Measurements from ENCODE around the gene CLASP1.
A peak's percentile ranks its signal among the peaks of the same experiment; 100 is the strongest.

The CLASP1 gene

GRCh38 chr2:121388371-121388770 lies 260.9 kb downstream of the CLASP1 start:
- no peak for DNase-seq (ENCODE audit: low read depth)
- no peak for TF ChIP-seq CTCF (conservative IDR thresholded peaks at IDR 0.05; ENCODE audit: low read depth, low read length)
- no peak overlapping the region for H3K4me3 ChIP-seq (ENCODE audit: low read depth, low read length)

- peak; percentile 58 for DNase-seq (ENCODE audit: low read depth)
- H3K4me3 ChIP-seq (ENCODE audit: low read depth, low read length) = no peak overlapping the region
- no peak for TF ChIP-seq CTCF (conservative IDR thresholded peaks at IDR 0.05; ENCODE audit: low read depth, low read length)
These were observed 261.5 kb downstream of the CLASP1 start for GRCh38 chr2:121387591-121388325.

- peak; percentile 77 for DNase-seq (ENCODE audit: low read depth)
- TF ChIP-seq CTCF (conservative IDR thresholded peaks at IDR 0.05; ENCODE audit: low read depth, low read length) = no peak
- no peak overlapping the region for H3K4me3 ChIP-seq (ENCODE audit: low read depth, low read length)
These were observed 262.6 kb downstream of the CLASP1 start for GRCh38 chr2:121386707-121387106.

GRCh38 chr2:121386102-121386501 lies 263.2 kb downstream of the CLASP1 start:
- no peak for DNase-seq (ENCODE audit: low read depth)
- TF ChIP-seq CTCF (conservative IDR thresholded peaks at IDR 0.05; ENCODE audit: low read depth, low read length) = no peak
- no peak overlapping the region for H3K4me3 ChIP-seq (ENCODE audit: low read depth, low read length)

GRCh38 chr2:121382744-121383143 lies 266.5 kb downstream of the CLASP1 start:
- TF ChIP-seq CTCF (conservative IDR thresholded peaks at IDR 0.05; ENCODE audit: low read depth, low read length) = peak; percentile 53

GRCh38 chr2:121377646-121378045 lies 271.6 kb downstream of the CLASP1 start:
- no peak for TF ChIP-seq CTCF (conservative IDR thresholded peaks at IDR 0.05; ENCODE audit: low read depth, low read length)
- DNase-seq (ENCODE audit: low read depth) = peak; percentile 27
- H3K4me3 ChIP-seq (ENCODE audit: low read depth, low read length) = no peak overlapping the region

More at GRCh38 chr2:121382744-121383143, 266.5 kb downstream of the CLASP1 start:
- no peak overlapping the region for H3K4me3 ChIP-seq (ENCODE audit: low read depth, low read length)
- DNase-seq (ENCODE audit: low read depth) = peak; percentile 46

All from choroid plexus epithelial cell (primary cell).